Gastrocnemius medialis (tissue), 4 donors: ENCODE data around the gene ACBD6. TPM values are rescaled to one million over a fixed set of nuclear protein-coding genes. Genes with fewer than 3 reads are reported as not detected.
"Not testable (repeated sequence)": the region's sequence is repeated elsewhere in the genome, so short reads cannot be mapped to it uniquely, and the experiment has no call there.

Experiments used
- ATAC-seq, 2 donors: fragments of 150-250 bp; one replicate each; pipeline ENCODE4 v1.9.1; 2016
- DNase-seq, 2 donors: peaks; one replicate each; pipeline ENCODE4 v3.0.0-alpha.2; 2019
- H3K27ac ChIP-seq, 4 donors: fragments of 200-600 bp; sonication (generic); 1 replicate in 1 of 4; 2 replicates in 3 of 4; pipeline ENCODE4 v1.5.1; 2016 to 2018; ENCODE audit warnings: mild to moderate bottlenecking in 2 of 4, moderate library complexity in 1 of 4
- H3K27me3 ChIP-seq, 3 donors: fragments of 200-600 bp; sonication (generic) in 2 of 3; 1 replicate in 1 of 3; 2 replicates in 2 of 3; pipeline versions ENCODE4 v1.5.1 to v1.6.0; 2016 to 2019; ENCODE audit warnings: mild to moderate bottlenecking in 1 of 3, moderate library complexity in 1 of 3
- H3K36me3 ChIP-seq, 2 donors: fragments of 200-600 bp; sonication (generic) in 1 of 2; one replicate each; pipeline ENCODE4 v1.5.1; 2017 to 2018
- H3K4me1 ChIP-seq, 2 donors: fragments of 200-600 bp; sonication (generic) in 1 of 2; one replicate each; pipeline ENCODE4 v1.5.1; 2016 to 2017; ENCODE audit warnings: mild to moderate bottlenecking in 2 of 2
- H3K4me3 ChIP-seq, 4 donors: fragments of 200-600 bp; sonication (generic) in 3 of 4; 1 replicate in 1 of 4; 2 replicates in 3 of 4; pipeline ENCODE4 v1.5.1; 2016 to 2019; ENCODE audit warnings: mild to moderate bottlenecking in 2 of 4
- H3K9me3 ChIP-seq, 3 donors: fragments of 200-600 bp; sonication (generic) in 2 of 3; 1 replicate in 1 of 3; 2 replicates in 2 of 3; pipeline ENCODE4 v1.5.1; 2016 to 2019
- CTCF ChIP-seq, 5 experiments: fragments of 450-650 bp in 3 of 5; fragments of 200-600 bp in 2 of 5; sonication (generic) in 2 of 5; IDR thresholded peaks in 4 of 5; conservative IDR thresholded peaks in 1 of 5; 1 replicate in 4 of 5; 2 replicates in 1 of 5; pipeline ENCODE4 v1.5.1; 2016 to 2019; ENCODE audit warnings: antibody characterized with exemption in 5 of 5, mild to moderate bottlenecking in 3 of 5, moderate library complexity in 3 of 5
- POLR2A ChIP-seq, 2 donors: fragments of 450-650 bp; IDR thresholded peaks; one replicate each; pipeline ENCODE4 v1.6.1; 2017; ENCODE audit warnings: antibody characterized with exemption in 2 of 2, mild to moderate bottlenecking in 2 of 2, moderate library complexity in 2 of 2
- in situ Hi-C, 4 donors: fragments of 200-750 bp; cut with MboI; loops; one replicate each; pipeline versions ENCODE4 v1.15.0 to v1.8.0; 2017; ENCODE audit warnings: low sequenced_read_pairs in 4 of 4
- intact Hi-C: fragments of 100-400 bp; cut with DNase I; formaldehyde crosslinking; loops from one replicate; pipeline ENCODE4 v1.15.1; 2023; ENCODE audit warnings: low total_unique reads
- total RNA-seq, 4 donors: library from RNA; depleted of rRNA; stranded (reverse); fragments of >200 nt; gene quantifications; one replicate each; pipeline versions ENCODE4 v1.1.0 to v1.2.3, GENCODE V29; 2016

The ACBD6 gene
- total RNA-seq, 4 donors from 2014 or later: 15.0 to 27.4 (median 19.1) TPM

- in situ Hi-C loops: no loop called here
- Histone ChIP-seq H3K4me1 (no peaks in the 10 kb centered on the region), H3K9me3 (no peaks in the 10 kb centered on the region), H3K36me3 (peaks cover 0 to 3% of the 10 kb centered on the region in 2 donors), H3K27me3 (no peaks in the 10 kb centered on the region), H3K4me3 (no peak overlapping the region), H3K27ac (no peak overlapping the region)
- intact Hi-C loops: no loop called here
- no peak for DNase-seq
- no peak for ATAC-seq
- TF ChIP-seq POLR2A (IDR thresholded peaks at IDR 0.05) (no peak), CTCF (IDR thresholded peaks at IDR 0.05 in 4 of 5, conservative IDR thresholded peaks at IDR 0.05 in 1 of 5) (no peak)
Measured at GRCh38 chr1:180468311-180468710, 34.1 kb downstream of the ACBD6 start.

- DNase-seq: no peak
- ATAC-seq: no peak
- Histone ChIP-seq H3K4me1 (no peaks in the 10 kb centered on the region), H3K27me3 (no peaks in the 10 kb centered on the region), H3K4me3 (no peak overlapping the region), H3K9me3 (peaks cover 0 to 4% (median 4%) of the 10 kb centered on the region in 3 donors), H3K27ac (no peak overlapping the region), H3K36me3 (peaks cover 0 to 11% of the 10 kb centered on the region in 2 donors)
- TF ChIP-seq CTCF (IDR thresholded peaks at IDR 0.05 in 4 of 5, conservative IDR thresholded peaks at IDR 0.05 in 1 of 5) (no peak), POLR2A (IDR thresholded peaks at IDR 0.05) (no peak)
- intact Hi-C loops (no loop called here), in situ Hi-C loops (no loop called here)
Measured at GRCh38 chr1:180462102-180462501, 40.3 kb downstream of the ACBD6 start.

GRCh38 chr1:180461682-180462081, 40.7 kb downstream of the ACBD6 start:
- in situ Hi-C loops, H3K27me3 ChIP-seq, H3K4me1 ChIP-seq, DNase-seq, H3K27ac ChIP-seq, H3K9me3 ChIP-seq, ATAC-seq, intact Hi-C loops, H3K4me3 ChIP-seq: not testable (repeated sequence)
- H3K36me3 ChIP-seq: peaks cover 0 to 11% of the 10 kb centered on the region in 2 donors

GRCh38 chr1:180458807-180459206, 43.6 kb downstream of the ACBD6 start:
- Histone ChIP-seq H3K36me3 (peaks cover 0 to 8% of the 10 kb centered on the region in 2 donors), H3K27me3 (no peaks in the 10 kb centered on the region), H3K4me3 (no peak overlapping the region), H3K9me3 (peaks cover 0 to 4% (median 4%) of the 10 kb centered on the region in 3 donors), H3K4me1 (no peaks in the 10 kb centered on the region), H3K27ac (no peak overlapping the region)
- in situ Hi-C loops: no loop called here
- no peak for ATAC-seq
- no peak for DNase-seq
- intact Hi-C loops: no loop called here
- TF ChIP-seq POLR2A (IDR thresholded peaks at IDR 0.05) (no peak), CTCF (IDR thresholded peaks at IDR 0.05 in 4 of 5, conservative IDR thresholded peaks at IDR 0.05 in 1 of 5) (no peak)

- Histone ChIP-seq H3K27me3 (no peaks in the 10 kb centered on the region), H3K36me3 (no peaks in the 10 kb centered on the region), H3K4me1 (no peaks in the 10 kb centered on the region), H3K9me3 (peaks cover 0 to 5% (median 0%) of the 10 kb centered on the region in 3 donors), H3K27ac (no peak overlapping the region), H3K4me3 (no peak overlapping the region)
- intact Hi-C loops: no loop called here
- TF ChIP-seq CTCF (IDR thresholded peaks at IDR 0.05 in 4 of 5, conservative IDR thresholded peaks at IDR 0.05 in 1 of 5): no peak
- TF ChIP-seq POLR2A (IDR thresholded peaks at IDR 0.05): no peak
- ATAC-seq: no peak
- in situ Hi-C loops: no loop called here
- no peak for DNase-seq
Measured at GRCh38 chr1:180456191-180456590, 46.2 kb downstream of the ACBD6 start.
